Hepatocyte (in vitro differentiated cells): ENCODE measurements around the gene RBMS1. TPM values are rescaled to one million over a fixed set of nuclear protein-coding genes. Genes with fewer than 3 reads are reported as not detected.

Experiments
- DNase-seq: peaks from one replicate; pipeline ENCODE4 v3.0.0-alpha.2; 2016; ENCODE audit warnings: low spot score
- H2AFZ ChIP-seq: fragments of 200-600 bp; sonication (generic); 2 replicates; pipeline ENCODE4 v1.6.0; 2016; ENCODE audit warnings: antibody characterized with exemption, mild to moderate bottlenecking
- H3K27ac ChIP-seq: fragments of 200-600 bp; sonication (generic); 2 replicates; pipeline ENCODE4 v1.5.1; 2016; ENCODE audit warnings: mild to moderate bottlenecking
- H3K27me3 ChIP-seq: fragments of 200-600 bp; sonication (generic); 2 replicates; pipeline ENCODE4 v1.6.1; 2016
- H3K36me3 ChIP-seq: fragments of 200-600 bp; sonication (generic); replicated peaks from 2 replicates; pipeline ENCODE4 v1.5.1; 2016; ENCODE audit warnings: low read depth; ENCODE audit not compliant: insufficient read depth
- H3K4me1 ChIP-seq: fragments of 200-600 bp; sonication (generic); 2 replicates; pipeline ENCODE4 v1.5.1; 2016; ENCODE audit warnings: mild to moderate bottlenecking, moderate library complexity; ENCODE audit not compliant: insufficient read depth
- H3K4me2 ChIP-seq: fragments of 200-600 bp; sonication (generic); 2 replicates; pipeline ENCODE4 v1.6.0; 2016
- H3K4me3 ChIP-seq: fragments of 200-600 bp; sonication (generic); 2 replicates; pipeline ENCODE4 v1.5.1; 2016; ENCODE audit warnings: mild to moderate bottlenecking
- H3K79me2 ChIP-seq: fragments of 200-600 bp; sonication (generic); 2 replicates; pipeline ENCODE4 v1.6.0; 2017; ENCODE audit warnings: mild to moderate bottlenecking
- H3K9me2 ChIP-seq: fragments of 200-600 bp; sonication (generic); replicated peaks from 2 replicates; pipeline ENCODE4 v1.6.0; 2017; ENCODE audit warnings: mild to moderate bottlenecking; ENCODE audit not compliant: insufficient read depth
- H3K9me3 ChIP-seq: fragments of 200-600 bp; sonication (generic); 2 replicates; pipeline ENCODE4 v1.5.1; 2016; ENCODE audit warnings: low read depth, mild to moderate bottlenecking
- H4K20me1 ChIP-seq: fragments of 200-600 bp; sonication (generic); 2 replicates; pipeline ENCODE4 v1.6.0; 2016; ENCODE audit warnings: mild to moderate bottlenecking; ENCODE audit not compliant: insufficient read depth, poor library complexity, severe bottlenecking
- EZH2 ChIP-seq: fragments of 200-600 bp; sonication (generic); IDR thresholded peaks from 2 replicates; pipeline ENCODE4 v1.6.1; 2016; ENCODE audit warnings: antibody characterized with exemption, mild to moderate bottlenecking, borderline replicate concordance
- EZH2phosphoT487 ChIP-seq: fragments of 200-600 bp; sonication (generic); IDR thresholded peaks from one replicate; pipeline ENCODE4 v1.6.1; 2018; ENCODE audit warnings: antibody characterized with exemption, mild to moderate bottlenecking, low read depth, moderate library complexity; ENCODE audit not compliant: unreplicated experiment, severe bottlenecking
- WGBS: methylation state at CpG from one replicate; pipeline ENCODE4 v1.1.6; 2016; ENCODE audit warnings: low lambda C conversion rate; ENCODE audit errors: missing lambda C conversion rate; 5-methylcytosine and 5-hydroxymethylcytosine counted together
- polyA plus RNA-seq: library from polyadenylated mRNA; unstranded; fragments of >200 nt; fragmentation: Nextera tagmentation; extraction: Ambion mirVana; gene quantifications from 2 replicates; pipeline ENCODE4 v1.2.1, GENCODE V29; 2016
- total RNA-seq: library from RNA; depleted of rRNA; stranded (reverse); fragments of >200 nt; gene quantifications from 2 replicates; pipeline ENCODE4 v1.2.3, GENCODE V29; 2014
- TF ChIP-seq, protein P1 (sequence below): fragments of 200-600 bp; sonication (generic); IDR thresholded peaks from 2 replicates; pipeline ENCODE4 v1.5.1; 2016; ENCODE audit warnings: antibody characterized with exemption, mild to moderate bottlenecking; ENCODE audit not compliant: poor library complexity

The RBMS1 gene
- total and polyA plus RNA-seq, 2 experiments from 2014 or later, result 87.9 to 103 TPM

DNA sequence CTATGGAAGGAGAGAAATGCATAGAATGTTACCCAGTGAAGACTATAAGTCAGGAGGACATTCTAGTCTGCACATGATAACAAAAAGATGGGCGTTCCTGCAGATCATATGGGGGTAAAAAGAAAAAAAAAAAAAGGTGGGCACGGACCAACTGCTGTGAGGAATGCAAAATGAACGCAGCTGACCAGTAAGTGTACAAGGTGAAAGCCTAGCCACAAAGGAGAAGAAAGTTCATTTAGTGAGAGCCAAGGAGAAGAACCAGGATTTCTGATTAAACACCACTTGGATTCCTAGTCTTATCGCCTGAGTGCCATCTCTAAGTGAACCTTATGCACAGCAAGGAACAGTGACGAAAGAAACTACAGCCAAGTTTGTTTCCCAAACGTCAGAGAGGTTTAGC is 26.5 kb downstream of the RBMS1 start:
- whole genome bisulfite sequencing, result 89% methylated on average over 6 of the region's 6 CpGs
- Histone ChIP-seq H3K79me2 (peaks cover 100% of the 10 kb centered on the region), H3K27ac (no peak overlapping the region), H2AFZ (no peak overlapping the region), H3K9me2 (no peaks in the 10 kb centered on the region), H3K4me3 (no peak overlapping the region), H3K4me2 (no peak overlapping the region), H3K36me3 (no peaks in the 10 kb centered on the region), H4K20me1 (peaks cover 6% of the 10 kb centered on the region), H3K9me3 (no peaks in the 10 kb centered on the region), H3K27me3 (no peaks in the 10 kb centered on the region), H3K4me1 (peaks cover 22% of the 10 kb centered on the region)
- no peak for DNase-seq
- TF ChIP-seq EZH2 (no peak), EZH2phosphoT487 (no peak)
- TF ChIP-seq, protein P1, sequence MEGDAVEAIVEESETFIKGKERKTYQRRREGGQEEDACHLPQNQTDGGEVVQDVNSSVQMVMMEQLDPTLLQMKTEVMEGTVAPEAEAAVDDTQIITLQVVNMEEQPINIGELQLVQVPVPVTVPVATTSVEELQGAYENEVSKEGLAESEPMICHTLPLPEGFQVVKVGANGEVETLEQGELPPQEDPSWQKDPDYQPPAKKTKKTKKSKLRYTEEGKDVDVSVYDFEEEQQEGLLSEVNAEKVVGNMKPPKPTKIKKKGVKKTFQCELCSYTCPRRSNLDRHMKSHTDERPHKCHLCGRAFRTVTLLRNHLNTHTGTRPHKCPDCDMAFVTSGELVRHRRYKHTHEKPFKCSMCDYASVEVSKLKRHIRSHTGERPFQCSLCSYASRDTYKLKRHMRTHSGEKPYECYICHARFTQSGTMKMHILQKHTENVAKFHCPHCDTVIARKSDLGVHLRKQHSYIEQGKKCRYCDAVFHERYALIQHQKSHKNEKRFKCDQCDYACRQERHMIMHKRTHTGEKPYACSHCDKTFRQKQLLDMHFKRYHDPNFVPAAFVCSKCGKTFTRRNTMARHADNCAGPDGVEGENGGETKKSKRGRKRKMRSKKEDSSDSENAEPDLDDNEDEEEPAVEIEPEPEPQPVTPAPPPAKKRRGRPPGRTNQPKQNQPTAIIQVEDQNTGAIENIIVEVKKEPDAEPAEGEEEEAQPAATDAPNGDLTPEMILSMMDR, result no peak

DNA sequence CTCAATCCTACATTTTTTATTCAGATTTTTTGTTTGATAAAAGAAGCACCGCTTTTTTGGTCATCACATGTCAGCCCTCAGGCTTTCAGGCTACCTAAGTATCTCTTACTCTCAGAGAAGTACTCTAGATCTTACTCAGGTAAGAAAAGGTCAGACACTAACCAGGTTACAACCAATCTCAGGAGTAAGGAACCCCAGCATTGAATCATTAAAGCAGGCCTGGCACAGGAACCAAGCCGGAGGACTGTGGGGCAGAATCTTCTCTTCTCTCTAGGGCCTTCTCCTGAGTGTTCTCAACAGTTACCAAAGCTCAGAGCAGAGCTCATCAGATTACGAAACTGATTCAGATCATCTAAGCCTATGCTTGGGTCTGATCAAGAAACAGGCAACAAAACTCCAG is 28.2 kb downstream of the RBMS1 start:
- Histone ChIP-seq H3K4me1 (peaks cover 15% of the 10 kb centered on the region), H3K79me2 (peaks cover 100% of the 10 kb centered on the region), H3K36me3 (no peaks in the 10 kb centered on the region), H3K9me3 (no peaks in the 10 kb centered on the region), H4K20me1 (peaks cover 8% of the 10 kb centered on the region), H3K9me2 (no peaks in the 10 kb centered on the region), H3K27me3 (no peaks in the 10 kb centered on the region), H3K27ac (no peak overlapping the region), H3K4me2 (no peak overlapping the region), H3K4me3 (no peak overlapping the region), H2AFZ (no peak overlapping the region)
- TF ChIP-seq, protein P1, result no peak
- TF ChIP-seq EZH2 (no peak), EZH2phosphoT487 (no peak)
- 95% methylated on average over 3 of the region's 3 CpGs for WGBS
- no peak for DNase-seq

DNA sequence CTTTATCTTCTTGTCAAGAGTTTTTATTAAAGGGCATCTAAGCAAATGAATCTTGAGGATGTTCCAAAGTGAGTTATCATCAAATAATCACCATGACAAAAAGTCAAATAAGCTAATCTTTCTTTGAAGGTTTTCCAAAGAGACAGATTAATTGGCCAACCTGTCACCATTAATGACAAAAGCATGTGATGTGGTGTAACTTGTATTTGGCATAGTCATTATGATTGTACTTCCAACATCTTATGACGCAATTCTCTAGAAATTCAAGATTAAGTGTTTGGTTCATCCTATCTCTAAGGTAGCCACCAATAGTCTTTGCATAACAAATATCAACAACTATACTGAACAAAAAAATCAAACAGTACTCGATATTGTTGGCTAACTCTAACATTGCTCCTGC is 28.6 kb downstream of the RBMS1 start:
- H4K20me1 ChIP-seq, result peaks cover 8% of the 10 kb centered on the region
- DNase-seq, result no peak
- H2AFZ ChIP-seq, result no peak overlapping the region
- no peaks in the 10 kb centered on the region for H3K9me2 ChIP-seq
- no peak for TF ChIP-seq EZH2phosphoT487
- TF ChIP-seq, protein P1, result no peak
- no peak for TF ChIP-seq EZH2
- no peak overlapping the region for H3K27ac ChIP-seq
- no peak overlapping the region for H3K4me2 ChIP-seq
- no peak overlapping the region for H3K4me3 ChIP-seq
- no peaks in the 10 kb centered on the region for H3K36me3 ChIP-seq
- 96% methylated on average over 2 of the region's 2 CpGs for WGBS
- H3K27me3 ChIP-seq, result no peaks in the 10 kb centered on the region
- H3K9me3 ChIP-seq, result no peaks in the 10 kb centered on the region
- H3K79me2 ChIP-seq, result peaks cover 100% of the 10 kb centered on the region
- peaks cover 14% of the 10 kb centered on the region for H3K4me1 ChIP-seq

DNA sequence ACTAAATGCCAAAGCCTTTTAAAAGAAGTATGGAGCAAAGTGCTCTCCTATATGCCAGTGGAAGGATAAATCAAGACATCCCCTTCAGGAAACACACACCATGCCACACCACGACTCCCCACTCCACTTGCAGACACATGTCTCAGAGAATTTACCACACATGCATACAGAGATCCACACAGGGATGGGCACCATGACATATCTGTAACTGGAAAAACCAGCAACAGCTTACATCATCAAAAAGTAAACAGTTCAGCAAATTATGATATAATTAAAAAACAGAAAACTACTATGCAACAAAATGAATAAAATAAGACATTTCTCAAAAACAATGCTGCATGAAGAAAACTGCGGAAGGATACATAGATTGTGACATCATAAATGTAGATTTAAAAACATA is 29.6 kb downstream of the RBMS1 start:
- Histone ChIP-seq H3K4me2 (no peak overlapping the region), H4K20me1 (peaks cover 8% of the 10 kb centered on the region), H3K9me2 (no peaks in the 10 kb centered on the region), H2AFZ (no peak overlapping the region), H3K4me3 (no peak overlapping the region), H3K79me2 (peaks cover 100% of the 10 kb centered on the region), H3K27ac (no peak overlapping the region), H3K27me3 (no peaks in the 10 kb centered on the region), H3K4me1 (peaks cover 10% of the 10 kb centered on the region), H3K9me3 (no peaks in the 10 kb centered on the region), H3K36me3 (no peaks in the 10 kb centered on the region)
- TF ChIP-seq EZH2 (no peak), EZH2phosphoT487 (no peak)
- TF ChIP-seq, protein P1, result no peak
- no peak for DNase-seq
- 98% methylated on average over 2 of the region's 2 CpGs for WGBS
